ENCODE results near the gene ETFDH.

Gene ETFDH

GRCh38 chr4:158758142-158758541 is 86.0 kb downstream of the ETFDH start:
- no peak for DNase-seq

DNA sequence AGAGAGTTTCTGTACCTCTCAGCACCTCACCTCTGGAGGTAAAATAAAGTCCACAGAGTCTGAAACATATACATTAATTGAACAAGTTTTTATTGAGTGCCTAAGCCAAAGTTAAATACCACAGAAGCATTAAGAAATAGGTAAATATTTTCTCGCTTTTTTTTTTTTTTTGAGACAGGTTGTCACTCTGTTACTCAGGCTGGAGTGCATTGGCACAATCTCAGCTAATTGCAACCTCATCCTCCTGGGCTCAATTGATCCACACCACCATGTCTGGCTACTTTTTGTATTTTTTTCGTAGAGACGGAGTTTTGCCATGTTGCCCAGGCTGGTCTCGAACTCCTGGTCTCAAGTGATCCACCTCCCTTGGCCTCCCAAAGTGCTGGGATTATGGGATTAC is 86.6 kb downstream of the ETFDH start:
- no peak for DNase-seq

Data from SIG-M5 (cell line).